Activated B cell treated with CpG ODN at 0.5 μM for 24 hours (primary cell): ENCODE data around the gene PPP6C. TPM values are rescaled to one million over a fixed set of nuclear protein-coding genes. Genes with fewer than 3 reads are reported as not detected.
"Not testable (repeated sequence)": the region's sequence is repeated elsewhere in the genome, so short reads cannot be mapped to it uniquely, and the experiment has no call there.

Experiments
- ATAC-seq: fragments of 200-7000 bp; cut with Tn5 transposase; one replicate; pipeline ENCODE4 v1.10.0; 2021; ENCODE audit warnings: low read depth, mild to moderate bottlenecking, moderate library complexity
- CTCF ChIA-PET: fragments of 350-600 bp; sonication (Branson Sonifier 250); formaldehyde crosslinking; loops from one replicate; lab custom pipeline; 2021; ENCODE audit warnings: antibody characterized with exemption; lab: Charles Lee
- POLR2A ChIA-PET: fragments of 350-600 bp; sonication (Branson Sonifier 250); formaldehyde crosslinking; loops from one replicate; lab custom pipeline; 2021; ENCODE audit warnings: antibody characterized with exemption; lab: Charles Lee
- DNase-seq: peaks from one replicate; pipeline ENCODE4 v3.0.0; 2022
- H3K27ac Mint-ChIP-seq: one replicate; pipeline ENCODE4 v1.8.0; 2020; ENCODE audit warnings: mixed read lengths
- H3K27me3 Mint-ChIP-seq: one replicate; pipeline ENCODE4 v1.8.0; 2021; ENCODE audit warnings: mixed read lengths
- H3K36me3 Mint-ChIP-seq: one replicate; pipeline ENCODE4 v1.8.0; 2021; ENCODE audit warnings: low read depth, mixed read lengths
- H3K4me1 Mint-ChIP-seq: one replicate; pipeline ENCODE4 v1.8.0; 2021; ENCODE audit warnings: mixed read lengths
- H3K4me3 Mint-ChIP-seq: one replicate; pipeline ENCODE4 v1.8.0; 2020; ENCODE audit warnings: mild to moderate bottlenecking, mixed read lengths
- H3K9me3 Mint-ChIP-seq: one replicate; pipeline ENCODE4 v1.8.0; 2020; ENCODE audit warnings: mixed read lengths
- intact Hi-C: fragments of 100-400 bp; cut with micrococcal nuclease; formaldehyde crosslinking; loops from one replicate; pipeline ENCODE4 v1.15.1; 2024
- total RNA-seq: library from RNA; stranded (reverse); gene quantifications from 2 replicates; pipeline ENCODE4 v1.2.3, GENCODE V29; 2022
- TF ChIP-seq, protein P1 (sequence below): fragments of 200-600 bp; IDR thresholded peaks from one replicate; pipeline ENCODE4 v1.8.0; 2022; ENCODE audit warnings: antibody characterized with exemption, mild to moderate bottlenecking

The PPP6C gene
- total RNA-seq, 1 donor from 2014 or later, result 41.2 TPM

DNA sequence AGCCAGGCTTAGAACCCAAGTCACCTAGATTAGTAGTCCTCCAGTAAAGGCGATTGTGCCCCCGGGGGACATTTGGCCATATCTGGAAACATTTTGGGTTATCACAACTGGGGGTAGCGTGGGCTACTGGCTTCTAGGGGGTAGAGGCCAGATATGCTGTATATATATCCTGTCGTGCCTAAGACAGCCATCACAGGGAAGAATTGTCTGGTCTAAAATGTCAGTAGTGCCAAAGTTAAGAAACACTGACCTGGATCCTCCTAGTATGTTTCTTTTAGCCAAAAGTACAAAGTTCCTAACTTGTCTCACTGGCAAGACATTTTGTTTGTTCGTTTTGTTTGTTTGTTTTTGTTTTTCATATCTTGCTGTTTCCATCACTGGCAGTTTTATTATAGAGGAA, 24.6 kb upstream of the PPP6C start:
- peaks cover 52% of the 10 kb centered on the region for H3K36me3 Mint-ChIP-seq
- intact Hi-C loops, result no loop called here
- POLR2A ChIA-PET, result no interaction called here
- H3K4me1 Mint-ChIP-seq, result no peaks in the 10 kb centered on the region
- CTCF ChIA-PET, result no interaction called here
- H3K9me3 Mint-ChIP-seq, result no peaks in the 10 kb centered on the region
- ATAC-seq (no peak), DNase-seq (no peak)
- H3K27ac Mint-ChIP-seq, result no peak overlapping the region
- H3K27me3 Mint-ChIP-seq, result no peaks in the 10 kb centered on the region
- TF ChIP-seq, protein P1, sequence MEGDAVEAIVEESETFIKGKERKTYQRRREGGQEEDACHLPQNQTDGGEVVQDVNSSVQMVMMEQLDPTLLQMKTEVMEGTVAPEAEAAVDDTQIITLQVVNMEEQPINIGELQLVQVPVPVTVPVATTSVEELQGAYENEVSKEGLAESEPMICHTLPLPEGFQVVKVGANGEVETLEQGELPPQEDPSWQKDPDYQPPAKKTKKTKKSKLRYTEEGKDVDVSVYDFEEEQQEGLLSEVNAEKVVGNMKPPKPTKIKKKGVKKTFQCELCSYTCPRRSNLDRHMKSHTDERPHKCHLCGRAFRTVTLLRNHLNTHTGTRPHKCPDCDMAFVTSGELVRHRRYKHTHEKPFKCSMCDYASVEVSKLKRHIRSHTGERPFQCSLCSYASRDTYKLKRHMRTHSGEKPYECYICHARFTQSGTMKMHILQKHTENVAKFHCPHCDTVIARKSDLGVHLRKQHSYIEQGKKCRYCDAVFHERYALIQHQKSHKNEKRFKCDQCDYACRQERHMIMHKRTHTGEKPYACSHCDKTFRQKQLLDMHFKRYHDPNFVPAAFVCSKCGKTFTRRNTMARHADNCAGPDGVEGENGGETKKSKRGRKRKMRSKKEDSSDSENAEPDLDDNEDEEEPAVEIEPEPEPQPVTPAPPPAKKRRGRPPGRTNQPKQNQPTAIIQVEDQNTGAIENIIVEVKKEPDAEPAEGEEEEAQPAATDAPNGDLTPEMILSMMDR, result no peak
- H3K4me3 Mint-ChIP-seq, result no peak overlapping the region

DNA sequence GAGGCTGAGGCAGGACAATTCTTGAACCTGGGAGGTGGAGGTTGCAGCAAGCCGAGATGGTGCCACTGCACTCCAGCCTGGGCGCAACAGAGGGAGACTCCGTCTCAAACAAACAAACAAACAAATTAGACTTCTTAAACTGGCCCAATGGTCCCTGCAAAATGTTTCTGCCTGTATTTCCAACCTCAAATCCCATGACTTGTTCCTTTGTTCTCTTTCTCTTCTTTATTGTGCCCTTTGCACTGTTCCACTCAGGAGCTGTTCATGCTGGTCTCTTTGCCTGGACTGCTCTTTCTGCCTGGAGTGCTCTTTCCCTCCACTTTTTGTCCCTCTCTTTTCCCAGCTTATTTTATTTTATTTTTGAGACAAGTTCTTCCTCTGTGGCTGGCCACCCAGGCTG, 14.9 kb upstream of the PPP6C start:
- Mint-ChIP-seq H3K27ac (no peak overlapping the region), H3K9me3 (no peaks in the 10 kb centered on the region), H3K4me1 (peaks cover 10% of the 10 kb centered on the region), H3K4me3 (no peak overlapping the region), H3K36me3 (peaks cover 54% of the 10 kb centered on the region), H3K27me3 (no peaks in the 10 kb centered on the region)
- no peak for DNase-seq
- TF ChIP-seq, protein P1, result no peak
- CTCF ChIA-PET, result no interaction called here
- ATAC-seq, result no peak
- POLR2A ChIA-PET, result interaction anchor here (1.3 kb wide), 1 partner anchor 37 kb away, joined by 4 read pairs; the partner anchor contains the start of gene HSPA5
- intact Hi-C loops, result no loop called here

GRCh38 chr9:125202846-125203618, 13.4 kb upstream of the PPP6C start:
- intact Hi-C loops, result no loop called here
- no peak overlapping the region for H3K4me3 Mint-ChIP-seq
- no peaks in the 10 kb centered on the region for H3K9me3 Mint-ChIP-seq

GRCh38 chr9:125200216-125201047, 10.8 kb upstream of the PPP6C start, which contains the start of gene RABEPK:
RABEPK (plus strand) TSS chr9:125200542; CDS start chr9:125203014, 2,472 bp downstream.
- peaks cover 13% of the 10 kb centered on the region for H3K4me1 Mint-ChIP-seq
- ATAC-seq (peak; percentile 98), DNase-seq (peak; percentile 95)
- intact Hi-C loops, result loop anchor here (1.0 to 2.0 kb wide), 6 partner anchors 11 to 430 kb away; partner anchors contain the start of genes ARPC5L, GAPVD1, HSPA5 and NR6A1
- H3K27ac Mint-ChIP-seq, result peak within 1 kb of the TSS; percentile 92
- ChIA-PET POLR2A (interaction anchor here (0.5 to 3.0 kb wide), 13 partner anchors 10 to 346 kb away, joined by 3 to 36 read pairs (median 6); partner anchors contain the start of genes GAPVD1, HSPA5 and PPP6C), CTCF (no interaction called here)
- TF ChIP-seq, protein P1, result no peak
- H3K4me3 Mint-ChIP-seq, result peak within 1 kb of the TSS; percentile 94
- H3K36me3 Mint-ChIP-seq, result peaks cover 20% of the 10 kb centered on the region
- no peaks in the 10 kb centered on the region for H3K27me3 Mint-ChIP-seq
- no peaks in the 10 kb centered on the region for H3K9me3 Mint-ChIP-seq

More at GRCh38 chr9:125202846-125203618, 13.4 kb upstream of the PPP6C start:
- ChIA-PET POLR2A (interaction anchor here (1.1 kb wide), 1 partner anchor 38 kb away, joined by 4 read pairs; the partner anchor contains the start of gene HSPA5), CTCF (no interaction called here)
- Mint-ChIP-seq H3K36me3 (peaks cover 43% of the 10 kb centered on the region), H3K27ac (no peak overlapping the region), H3K4me1 (peaks cover 11% of the 10 kb centered on the region), H3K27me3 (no peaks in the 10 kb centered on the region)
- TF ChIP-seq, protein P1, result no peak
- no peak for DNase-seq
- no peak for ATAC-seq

DNA sequence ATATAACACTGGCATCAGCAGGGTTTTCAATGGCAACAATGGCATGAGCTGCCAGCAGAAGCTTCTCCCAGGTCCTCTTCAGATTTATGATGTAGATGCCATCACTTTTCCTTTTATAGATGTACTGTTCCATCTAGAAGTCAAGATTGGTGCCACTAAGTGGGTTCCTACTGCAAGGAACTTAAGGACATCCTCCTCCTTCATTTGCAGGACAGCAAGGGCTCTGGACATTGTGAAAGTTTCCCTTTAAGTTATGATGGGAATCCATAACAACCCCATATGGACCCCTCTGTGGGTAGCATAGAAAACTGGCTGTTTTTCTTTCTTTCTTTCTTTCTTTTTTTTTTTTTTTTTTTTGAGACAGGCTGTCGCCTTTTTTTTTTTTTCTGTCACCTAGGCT, 6.0 kb upstream of the PPP6C start:
- H3K4me1 Mint-ChIP-seq, result peaks cover 17% of the 10 kb centered on the region
- H3K27me3 Mint-ChIP-seq, intact Hi-C loops, DNase-seq, H3K9me3 Mint-ChIP-seq, ATAC-seq, H3K4me3 Mint-ChIP-seq, CTCF ChIA-PET, H3K27ac Mint-ChIP-seq, H3K36me3 Mint-ChIP-seq: not testable (repeated sequence)
- POLR2A ChIA-PET, result interaction anchor here (1.0 kb wide), 1 partner anchor 45 kb away, joined by 6 read pairs; the partner anchor contains the start of gene HSPA5

DNA sequence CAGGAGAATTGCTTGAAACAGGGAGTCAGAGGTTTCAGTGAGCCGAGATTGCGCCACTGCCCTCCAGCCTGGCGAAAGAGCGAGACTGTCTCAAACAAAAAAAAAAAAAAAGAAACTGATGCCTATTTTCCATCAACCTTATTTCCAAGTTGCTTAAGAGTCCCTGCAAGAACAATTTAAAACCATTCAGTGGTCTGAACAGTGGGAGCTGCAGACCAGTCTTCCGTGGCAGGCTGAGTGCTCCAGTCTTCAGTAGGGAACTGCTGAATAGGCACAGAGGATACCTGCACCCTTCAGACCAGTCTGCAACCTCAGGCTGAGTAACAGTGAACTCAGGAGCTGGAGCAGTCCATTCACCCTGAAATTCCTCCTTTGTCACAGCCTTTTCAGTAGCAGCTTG, 4.9 kb upstream of the PPP6C start:
- H3K27me3 Mint-ChIP-seq, H3K4me3 Mint-ChIP-seq, H3K9me3 Mint-ChIP-seq, CTCF ChIA-PET, H3K27ac Mint-ChIP-seq, DNase-seq, H3K36me3 Mint-ChIP-seq, ATAC-seq, intact Hi-C loops: not testable (repeated sequence)
- POLR2A ChIA-PET, result interaction anchor here (0.6 kb wide), 1 partner anchor 66 kb away, joined by 3 read pairs; no protein-coding TSS in a partner anchor
- H3K4me1 Mint-ChIP-seq, result peaks cover 24% of the 10 kb centered on the region
